Measurements from ENCODE around the gene ZBTB40. TPM values are rescaled to one million over a fixed set of nuclear protein-coding genes. Genes with fewer than 3 reads are reported as not detected.

The ZBTB40 gene
- total RNA-seq, 1 donor from 2014 or later: 15.3 TPM

- H3K4me1 Mint-ChIP-seq (ENCODE audit: low read depth, unreplicated experiment): peaks cover 10% of the 10 kb centered on the region
- no peaks in the 10 kb centered on the region for H3K9me3 Mint-ChIP-seq (ENCODE audit: unreplicated experiment)
- H3K27ac Mint-ChIP-seq (ENCODE audit: unreplicated experiment): no peak overlapping the region
- no peak overlapping the region for H2AFZ ChIP-seq (ENCODE audit: low read depth, low read length)
- H3K4me3 ChIP-seq (ENCODE audit: insufficient read depth, low read depth, low read length): no peak overlapping the region
- no peaks in the 10 kb centered on the region for H3K27me3 ChIP-seq (ENCODE audit: insufficient read depth, low read length)
- DNase-seq (ENCODE audit: low read depth): no peak
- H3K27me3 Mint-ChIP-seq (ENCODE audit: low read depth, unreplicated experiment): no peaks in the 10 kb centered on the region
- H3K36me3 ChIP-seq (ENCODE audit: insufficient read depth, low read length): no peaks in the 10 kb centered on the region
- H3K9me3 ChIP-seq (ENCODE audit: insufficient read depth, low read depth, low read length): no peaks in the 10 kb centered on the region
- H3K36me3 Mint-ChIP-seq (ENCODE audit: low read depth, unreplicated experiment): peaks cover 8% of the 10 kb centered on the region
- no peak overlapping the region for H3K4me2 ChIP-seq (ENCODE audit: low read length)
- H4K20me1 ChIP-seq (ENCODE audit: insufficient read depth, low read length): peaks cover 31% of the 10 kb centered on the region
- no peak overlapping the region for H3K4me3 Mint-ChIP-seq (ENCODE audit: unreplicated experiment)
- no peak for FAIRE-seq
- no peak overlapping the region for H3K9ac ChIP-seq (ENCODE audit: low read length)
- H3K4me1 ChIP-seq (ENCODE audit: insufficient read depth, low read length): peaks cover 5% of the 10 kb centered on the region
- TF ChIP-seq CTCF (IDR thresholded peaks at IDR 0.05; ENCODE audit: insufficient read depth, low read depth, low read length): no peak
- TF ChIP-seq EZH2 (IDR thresholded peaks at IDR 0.05; ENCODE audit: insufficient read depth, low read length): no peak
- H3K79me2 ChIP-seq (ENCODE audit: insufficient read depth, low read length): no peaks in the 10 kb centered on the region
- H3K27ac ChIP-seq (ENCODE audit: low read depth, low read length): no peak overlapping the region
Observed at GRCh38 chr1:22494943-22495579, 43.4 kb downstream of the ZBTB40 start.

- Histone ChIP-seq H2AFZ (ENCODE audit: low read depth, low read length) (no peak overlapping the region), H3K9ac (ENCODE audit: low read length) (no peak overlapping the region), H3K27me3 (ENCODE audit: insufficient read depth, low read length) (no peaks in the 10 kb centered on the region), H3K27ac (ENCODE audit: low read depth, low read length) (no peak overlapping the region), H3K4me3 (ENCODE audit: insufficient read depth, low read depth, low read length) (no peak overlapping the region), H3K4me1 (ENCODE audit: insufficient read depth, low read length) (peaks cover 11% of the 10 kb centered on the region), H3K9me3 (ENCODE audit: insufficient read depth, low read depth, low read length) (no peaks in the 10 kb centered on the region), H3K36me3 (ENCODE audit: insufficient read depth, low read length) (no peaks in the 10 kb centered on the region), H3K4me2 (ENCODE audit: low read length) (no peak overlapping the region), H3K79me2 (ENCODE audit: insufficient read depth, low read length) (no peaks in the 10 kb centered on the region), H4K20me1 (ENCODE audit: insufficient read depth, low read length) (peaks cover 40% of the 10 kb centered on the region)
- Mint-ChIP-seq H3K4me1 (ENCODE audit: low read depth, unreplicated experiment) (peaks cover 15% of the 10 kb centered on the region), H3K9me3 (ENCODE audit: unreplicated experiment) (no peaks in the 10 kb centered on the region), H3K36me3 (ENCODE audit: low read depth, unreplicated experiment) (peaks cover 13% of the 10 kb centered on the region), H3K27me3 (ENCODE audit: low read depth, unreplicated experiment) (no peaks in the 10 kb centered on the region), H3K27ac (ENCODE audit: unreplicated experiment) (no peak overlapping the region), H3K4me3 (ENCODE audit: unreplicated experiment) (no peak overlapping the region)
- TF ChIP-seq CTCF (IDR thresholded peaks at IDR 0.05; ENCODE audit: insufficient read depth, low read depth, low read length) (no peak), EZH2 (IDR thresholded peaks at IDR 0.05; ENCODE audit: insufficient read depth, low read length) (no peak)
- no peak for FAIRE-seq
- no peak for DNase-seq (ENCODE audit: low read depth)
Observed at GRCh38 chr1:22496536-22497160, 45.0 kb downstream of the ZBTB40 start.

- Histone ChIP-seq H2AFZ (ENCODE audit: low read depth, low read length) (no peak overlapping the region), H3K4me3 (ENCODE audit: insufficient read depth, low read depth, low read length) (no peak overlapping the region), H3K27ac (ENCODE audit: low read depth, low read length) (no peak overlapping the region), H3K27me3 (ENCODE audit: insufficient read depth, low read length) (no peaks in the 10 kb centered on the region), H3K4me2 (ENCODE audit: low read length) (no peak overlapping the region), H3K4me1 (ENCODE audit: insufficient read depth, low read length) (peaks cover 11% of the 10 kb centered on the region), H3K9me3 (ENCODE audit: insufficient read depth, low read depth, low read length) (no peaks in the 10 kb centered on the region), H3K36me3 (ENCODE audit: insufficient read depth, low read length) (no peaks in the 10 kb centered on the region), H3K79me2 (ENCODE audit: insufficient read depth, low read length) (no peaks in the 10 kb centered on the region), H3K9ac (ENCODE audit: low read length) (no peak overlapping the region), H4K20me1 (ENCODE audit: insufficient read depth, low read length) (peaks cover 46% of the 10 kb centered on the region)
- no peaks in the 10 kb centered on the region for H3K27me3 Mint-ChIP-seq (ENCODE audit: low read depth, unreplicated experiment)
- no peak for DNase-seq (ENCODE audit: low read depth)
- H3K36me3 Mint-ChIP-seq (ENCODE audit: low read depth, unreplicated experiment): peaks cover 13% of the 10 kb centered on the region
- peaks cover 16% of the 10 kb centered on the region for H3K4me1 Mint-ChIP-seq (ENCODE audit: low read depth, unreplicated experiment)
- no peak overlapping the region for H3K4me3 Mint-ChIP-seq (ENCODE audit: unreplicated experiment)
- no peaks in the 10 kb centered on the region for H3K9me3 Mint-ChIP-seq (ENCODE audit: unreplicated experiment)
- no peak overlapping the region for H3K27ac Mint-ChIP-seq (ENCODE audit: unreplicated experiment)
- no peak for FAIRE-seq
- TF ChIP-seq EZH2 (IDR thresholded peaks at IDR 0.05; ENCODE audit: insufficient read depth, low read length): no peak
- no peak for TF ChIP-seq CTCF (IDR thresholded peaks at IDR 0.05; ENCODE audit: insufficient read depth, low read depth, low read length)
Observed at GRCh38 chr1:22498463-22498862, 46.8 kb downstream of the ZBTB40 start.

Data from astrocyte (in vitro differentiated cells and primary cell).